HepG2 (cell line): Measurements from ENCODE around the gene MED1. TPM values are rescaled to one million over a fixed set of nuclear protein-coding genes. Genes with fewer than 3 reads are reported as not detected.

Source experiments
- ADNP ChIP-seq: sonication (generic); formaldehyde crosslinking; IDR thresholded peaks from 2 replicates; pipeline ENCODE4 v1.4.0; 2020; ENCODE audit warnings: missing genetic modification reagents
- ARNT2 ChIP-seq: sonication (generic); formaldehyde crosslinking; IDR thresholded peaks from 2 replicates; pipeline ENCODE4 v1.8.0; 2022; ENCODE audit warnings: mild to moderate bottlenecking, low read depth, missing genetic modification reagents, moderate library complexity
- BRD4 ChIP-seq: sonication (generic); formaldehyde crosslinking; IDR thresholded peaks from 2 replicates; pipeline ENCODE4 v1.4.0; 2020; ENCODE audit warnings: missing genetic modification reagents
- CHCHD3 ChIP-seq: sonication (generic); formaldehyde crosslinking; IDR thresholded peaks from 2 replicates; pipeline ENCODE4 v1.8.0; 2022; ENCODE audit warnings: mild to moderate bottlenecking, missing genetic modification reagents, moderate library complexity
- MATR3 ChIP-seq: sonication (generic); formaldehyde crosslinking; IDR thresholded peaks from 2 replicates; pipeline ENCODE4 v1.4.0; 2020; ENCODE audit warnings: missing genetic modification reagents
- RBFOX2 ChIP-seq: fragments of 200-400 bp; formaldehyde crosslinking; IDR thresholded peaks from 2 replicates; pipeline ENCODE4 v1.6.1; 2017; ENCODE audit warnings: low read depth, mild to moderate bottlenecking, low read length
- SMAD3 ChIP-seq: sonication (generic); formaldehyde crosslinking; IDR thresholded peaks from 2 replicates; pipeline ENCODE4 v1.4.0; 2020; ENCODE audit warnings: missing genetic modification reagents
- SOX5 ChIP-seq: IDR thresholded peaks from 2 replicates; pipeline ENCODE4 v1.6.1; 2016; ENCODE audit warnings: borderline replicate concordance
- ZC3H13 ChIP-seq: sonication (generic); formaldehyde crosslinking; IDR thresholded peaks from 2 replicates; pipeline ENCODE4 v1.8.1; 2023; ENCODE audit warnings: mild to moderate bottlenecking, missing genetic modification reagents, moderate library complexity
- ZEB1 ChIP-seq: IDR thresholded peaks from 2 replicates; pipeline ENCODE4 v1.6.1; 2012; ENCODE audit warnings: mild to moderate bottlenecking, low read depth, inconsistent platforms; ENCODE audit not compliant: insufficient replicate concordance
- ZGPAT ChIP-seq: IDR thresholded peaks from 2 replicates; pipeline ENCODE4 v1.6.1; 2016; ENCODE audit warnings: mild to moderate bottlenecking
- ZNF382 ChIP-seq: sonication (generic); formaldehyde crosslinking; IDR thresholded peaks from 2 replicates; pipeline ENCODE4 v1.5.0; 2020; ENCODE audit warnings: missing genetic modification reagents, mild to moderate bottlenecking, borderline replicate concordance
- ZNF549 ChIP-seq: sonication (generic); formaldehyde crosslinking; IDR thresholded peaks from 2 replicates; pipeline ENCODE4 v1.5.0; 2020; ENCODE audit warnings: missing genetic modification reagents
- ZNF550 ChIP-seq: sonication (generic); formaldehyde crosslinking; IDR thresholded peaks from 2 replicates; pipeline ENCODE4 v1.4.0; 2020; ENCODE audit warnings: mild to moderate bottlenecking, missing genetic modification reagents, borderline replicate concordance
- ZNF646 ChIP-seq: sonication (generic); formaldehyde crosslinking; IDR thresholded peaks from 2 replicates; pipeline ENCODE4 v1.9.0; 2021; ENCODE audit warnings: mild to moderate bottlenecking, missing genetic modification reagents
- ZNF747 ChIP-seq: sonication (generic); formaldehyde crosslinking; IDR thresholded peaks from 2 replicates; pipeline ENCODE4 v1.8.1; 2023; ENCODE audit warnings: missing genetic modification reagents, mild to moderate bottlenecking, borderline replicate concordance
- ZNF75D ChIP-seq: sonication (generic); formaldehyde crosslinking; IDR thresholded peaks from 2 replicates; pipeline ENCODE4 v1.8.1; 2023; ENCODE audit warnings: missing genetic modification reagents, mild to moderate bottlenecking, borderline replicate concordance
- ZNF776 ChIP-seq: sonication (generic); formaldehyde crosslinking; IDR thresholded peaks from 2 replicates; pipeline ENCODE4 v1.4.0; 2020; ENCODE audit warnings: mild to moderate bottlenecking, missing genetic modification reagents
- ZZZ3 ChIP-seq: sonication (generic); formaldehyde crosslinking; IDR thresholded peaks from 2 replicates; pipeline ENCODE4 v1.4.0; 2020; ENCODE audit warnings: missing genetic modification reagents, mild to moderate bottlenecking, borderline replicate concordance
- polyA plus RNA-seq, 8 experiments: library from polyadenylated mRNA; depleted of rRNA in 3 of 8; stranded (reverse) in 7 of 8; unstranded in 1 of 8; fragments of >200 nt; fragmentation: Illumina TruSeq in 4 of 8; extraction: Trizol in 4 of 8; gene quantifications; 2 replicates each; pipeline versions ENCODE4 v1.2.1 to v1.2.3, GENCODE V29; 2011 to 2016; ENCODE audit warnings: low read depth in 4 of 8, missing spikeins in 1 of 8, mixed read lengths in 1 of 8; ENCODE audit not compliant: insufficient read depth in 1 of 8
- total RNA-seq, 5 experiments: library from RNA; depleted of rRNA; stranded (reverse); fragments of >200 nt; fragmentation: Illumina TruSeq; extraction: Trizol; gene quantifications; 2 replicates each; pipeline ENCODE4 v1.2.3, GENCODE V29; 2016; ENCODE audit warnings: low read depth in 1 of 5
- TF ChIP-seq, protein P1 (sequence below): sonication (generic); formaldehyde crosslinking; IDR thresholded peaks from 2 replicates; pipeline ENCODE4 v1.5.1; 2020; ENCODE audit warnings: missing genetic modification reagents, mild to moderate bottlenecking, borderline replicate concordance

MED1 gene
- total and polyA plus RNA-seq, 2 of the 13 experiments (the other 11 are each of a cell fraction or from before 2014, with no cell fraction given) = 37.5 to 40.1 TPM

DNA sequence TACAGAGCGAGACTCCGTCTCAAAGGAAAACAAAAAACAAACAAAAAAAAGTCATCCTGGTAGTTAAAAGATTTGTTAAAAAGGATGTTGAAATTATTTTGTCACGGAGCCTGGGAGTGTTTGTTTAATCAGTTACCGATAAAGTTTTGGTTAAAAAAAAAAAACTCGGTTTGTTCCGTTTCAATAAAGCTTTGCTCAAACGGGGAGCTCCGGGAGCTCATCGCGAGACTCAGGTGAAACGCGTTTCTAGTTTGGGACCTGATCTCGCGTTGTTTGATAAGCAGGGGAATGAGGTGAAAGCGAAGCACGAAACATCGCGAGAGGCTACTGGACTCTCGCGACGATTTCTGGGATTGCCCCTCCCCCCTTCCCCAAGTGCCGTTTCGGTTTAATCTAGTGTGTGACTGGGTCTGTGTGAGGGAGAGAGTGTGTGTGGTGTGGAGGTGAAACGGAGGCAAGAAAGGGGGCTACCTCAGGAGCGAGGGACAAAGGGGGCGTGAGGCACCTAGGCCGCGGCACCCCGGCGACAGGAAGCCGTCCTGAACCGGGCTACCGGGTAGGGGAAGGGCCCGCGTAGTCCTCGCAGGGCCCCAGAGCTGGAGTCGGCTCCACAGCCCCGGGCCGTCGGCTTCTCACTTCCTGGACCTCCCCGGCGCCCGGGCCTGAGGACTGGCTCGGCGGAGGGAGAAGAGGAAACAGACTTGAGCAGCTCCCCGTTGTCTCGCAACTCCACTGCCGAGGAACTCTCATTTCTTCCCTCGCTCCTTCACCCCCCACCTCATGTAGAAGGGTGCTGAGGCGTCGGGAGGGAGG, 10.3 kb upstream of the MED1 start, which contains the start of gene CDK12 (continued):
- TF ChIP-seq, protein P1, sequence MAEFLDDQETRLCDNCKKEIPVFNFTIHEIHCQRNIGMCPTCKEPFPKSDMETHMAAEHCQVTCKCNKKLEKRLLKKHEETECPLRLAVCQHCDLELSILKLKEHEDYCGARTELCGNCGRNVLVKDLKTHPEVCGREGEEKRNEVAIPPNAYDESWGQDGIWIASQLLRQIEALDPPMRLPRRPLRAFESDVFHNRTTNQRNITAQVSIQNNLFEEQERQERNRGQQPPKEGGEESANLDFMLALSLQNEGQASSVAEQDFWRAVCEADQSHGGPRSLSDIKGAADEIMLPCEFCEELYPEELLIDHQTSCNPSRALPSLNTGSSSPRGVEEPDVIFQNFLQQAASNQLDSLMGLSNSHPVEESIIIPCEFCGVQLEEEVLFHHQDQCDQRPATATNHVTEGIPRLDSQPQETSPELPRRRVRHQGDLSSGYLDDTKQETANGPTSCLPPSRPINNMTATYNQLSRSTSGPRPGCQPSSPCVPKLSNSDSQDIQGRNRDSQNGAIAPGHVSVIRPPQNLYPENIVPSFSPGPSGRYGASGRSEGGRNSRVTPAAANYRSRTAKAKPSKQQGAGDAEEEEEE (CRISPR knock-in tag) = no peak; the same call in 1 of the 2 replicates
- TF ChIP-seq ZNF382 (CRISPR knock-in tag) (no peak), ZNF75D (CRISPR knock-in tag) (no peak), SOX5 (CRISPR knock-in tag) (peak; percentile 71), ADNP (no peak), MATR3 (CRISPR knock-in tag) (no peak), ZC3H13 (CRISPR knock-in tag) (no peak; the same call in 1 of the 2 replicates), ZNF549 (CRISPR knock-in tag) (no peak), ARNT2 (peak; percentile 98; the same call in 1 of the 2 replicates), ZEB1 (peak; percentile 85), CHCHD3 (CRISPR knock-in tag) (no peak), ZNF646 (no peak; the same call in 1 of the 2 replicates), ZZZ3 (CRISPR knock-in tag) (peak; percentile 62; the same call in 1 of the 2 replicates), ZGPAT (CRISPR knock-in tag) (peak; percentile 96), RBFOX2 (peak; percentile 93), ZNF747 (no peak; the same call in 1 of the 2 replicates), BRD4 (CRISPR knock-in tag) (no peak; the same call in 1 of the 2 replicates), ZNF776 (CRISPR knock-in tag) (no peak), ZNF550 (CRISPR knock-in tag) (0 out of 2 replicates have a peak, but pooled peaks have one; percentile 21), SMAD3 (CRISPR knock-in tag) (peak; percentile 93)
